CD4-positive, alpha-beta T cell treated with Interleukin-1 beta for 1 hour (primary cell): ENCODE data around the gene ADGRD1.
A peak's percentile ranks its signal among the peaks of the same experiment; 100 is the strongest.
"Not testable (repeated sequence)": the region's sequence is repeated elsewhere in the genome, so short reads cannot be mapped to it uniquely, and the experiment has no call there.

Experiments
- DNase-seq, 2 donors: peaks; one replicate each; pipeline ENCODE4 v3.0.0-alpha.2; 2020 to 2022

ADGRD1 gene

GRCh38 chr12:131058700-131059099 lies 105.0 kb downstream of the ADGRD1 start:
- DNase-seq: no peak

DNA sequence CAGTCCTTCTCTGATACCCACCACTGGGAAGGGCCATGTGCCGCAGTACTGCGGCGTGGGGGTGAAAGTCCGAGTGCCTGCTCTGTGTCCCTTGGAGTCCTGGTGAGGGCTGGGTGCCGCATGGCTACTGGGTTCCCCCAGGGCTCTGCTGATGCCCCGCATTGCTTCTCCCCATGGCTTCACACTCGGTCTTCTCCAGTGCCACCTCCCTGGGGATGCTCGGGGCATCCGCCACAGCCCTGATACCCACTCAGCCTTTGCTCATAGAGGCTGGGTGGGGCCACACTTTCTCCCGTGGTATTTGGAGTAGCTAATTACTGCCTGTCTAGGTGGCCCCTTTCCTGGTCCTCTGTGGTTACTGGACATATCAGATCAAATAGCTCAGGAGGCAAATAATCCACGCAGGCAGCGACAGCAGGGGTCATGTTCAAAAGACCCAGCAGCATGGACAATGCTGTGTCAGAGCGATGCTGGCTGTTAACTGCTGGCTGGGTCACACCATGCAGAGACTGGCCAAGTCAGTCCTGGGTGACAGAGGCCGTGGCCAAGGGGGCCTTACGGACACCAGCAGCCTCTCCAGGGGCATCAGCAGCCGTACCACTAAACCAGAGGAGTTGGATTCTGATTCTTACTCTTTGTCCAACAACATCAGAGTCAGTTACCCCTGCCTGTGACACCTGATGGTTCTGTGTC lies 106.5 kb downstream of the ADGRD1 start:
- no peak for DNase-seq

GRCh38 chr12:131061041-131061806 lies 107.5 kb downstream of the ADGRD1 start:
- DNase-seq: peak in 1 of 2 donors; percentile 6

DNA sequence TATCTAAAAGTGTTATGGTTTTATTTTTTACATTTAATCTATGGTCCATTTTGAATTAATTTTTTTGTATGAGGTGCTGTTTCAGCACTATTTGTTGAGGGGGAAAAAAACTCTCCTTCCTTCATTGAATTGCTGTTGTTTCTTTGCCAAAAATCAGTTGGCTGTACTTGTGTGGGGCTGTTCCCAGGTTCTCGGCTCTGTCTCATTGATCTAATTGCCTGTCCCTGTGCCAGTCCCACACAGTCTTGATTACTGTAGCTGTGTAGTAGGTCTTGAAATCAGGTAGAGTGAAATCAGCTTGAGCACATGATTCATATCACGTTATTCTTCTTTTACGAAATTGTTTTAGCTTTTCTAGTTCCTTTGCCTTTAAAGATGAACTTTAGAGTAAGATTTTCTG lies 109.7 kb downstream of the ADGRD1 start:
- no peak for DNase-seq

- DNase-seq: no peak
These were observed 110.3 kb downstream of the ADGRD1 start for GRCh38 chr12:131063960-131064359.

DNA sequence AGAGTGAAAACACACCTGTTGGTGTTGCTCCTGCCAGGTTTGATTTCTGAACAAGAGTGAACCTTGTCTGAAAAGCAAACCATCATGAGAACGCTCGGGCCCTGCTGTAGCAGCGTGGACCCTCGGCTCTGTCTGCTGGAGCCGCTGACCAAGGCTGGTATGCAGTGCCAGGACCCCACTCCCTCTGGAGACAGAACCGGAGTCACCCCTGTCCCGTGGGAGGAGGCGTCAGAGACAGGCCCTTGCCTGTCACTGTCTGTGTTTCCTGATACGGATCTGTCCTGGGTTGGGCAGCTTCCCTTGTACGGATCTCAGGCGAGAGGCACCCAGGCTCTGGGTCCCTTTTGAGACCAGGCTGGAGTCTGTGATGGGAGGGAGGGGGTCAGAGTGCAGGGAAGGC lies 111.6 kb downstream of the ADGRD1 start:
- no peak for DNase-seq

GRCh38 chr12:131065801-131066200 lies 112.1 kb downstream of the ADGRD1 start:
- no peak for DNase-seq

- DNase-seq: no peak
These were observed 112.6 kb downstream of the ADGRD1 start for GRCh38 chr12:131066207-131066885.

- no peak for DNase-seq
These were observed 113.3 kb downstream of the ADGRD1 start for GRCh38 chr12:131066886-131067490.

DNA sequence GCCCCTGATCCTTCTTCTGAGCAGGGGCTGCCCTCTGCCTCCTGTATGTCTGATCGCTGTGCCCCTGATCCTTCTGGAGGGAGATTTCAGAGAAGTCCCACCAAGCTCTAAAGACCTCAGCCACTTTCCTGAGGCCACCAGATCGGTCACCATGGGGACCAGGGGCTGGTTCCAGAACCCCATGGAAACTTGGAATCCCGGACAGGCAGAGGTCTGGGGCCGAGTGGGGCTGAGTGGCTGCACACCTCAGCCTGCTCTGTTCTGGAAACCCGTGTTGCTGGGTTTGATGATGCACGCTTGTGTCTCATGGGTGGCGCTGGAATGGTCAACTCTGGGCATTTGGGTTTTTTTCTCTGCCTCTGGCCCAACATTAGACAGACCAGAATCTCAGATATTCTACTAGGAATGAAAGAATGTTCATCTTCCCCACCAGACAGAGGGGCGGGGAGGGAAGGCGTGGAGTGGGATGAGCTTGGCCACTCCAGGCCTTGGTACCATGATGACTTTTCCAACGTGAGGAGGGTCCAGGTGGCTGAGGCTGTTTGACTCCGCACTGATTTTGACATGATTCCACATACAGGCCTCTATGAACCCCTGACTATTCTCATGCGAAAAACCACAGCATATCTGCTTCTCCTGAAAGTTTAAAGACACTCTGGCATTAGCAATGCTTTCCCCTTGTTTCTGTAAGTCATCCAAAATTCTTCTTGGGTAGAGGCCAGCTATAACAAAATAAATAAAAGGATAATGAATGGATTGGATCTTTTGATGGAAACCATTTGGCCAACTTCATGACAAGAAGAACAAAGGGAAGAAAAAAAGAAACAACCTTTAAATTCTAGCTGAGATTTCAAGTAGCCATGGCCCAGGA lies 114.5 kb downstream of the ADGRD1 start:
- DNase-seq: no peak

GRCh38 chr12:131068926-131069720 lies 115.4 kb downstream of the ADGRD1 start:
- not testable (repeated sequence) for DNase-seq

- DNase-seq: not testable (repeated sequence)
These were observed 116.4 kb downstream of the ADGRD1 start for GRCh38 chr12:131070136-131070535.

- DNase-seq: not testable (repeated sequence)
These were observed 117.0 kb downstream of the ADGRD1 start for GRCh38 chr12:131070668-131071067.

DNA sequence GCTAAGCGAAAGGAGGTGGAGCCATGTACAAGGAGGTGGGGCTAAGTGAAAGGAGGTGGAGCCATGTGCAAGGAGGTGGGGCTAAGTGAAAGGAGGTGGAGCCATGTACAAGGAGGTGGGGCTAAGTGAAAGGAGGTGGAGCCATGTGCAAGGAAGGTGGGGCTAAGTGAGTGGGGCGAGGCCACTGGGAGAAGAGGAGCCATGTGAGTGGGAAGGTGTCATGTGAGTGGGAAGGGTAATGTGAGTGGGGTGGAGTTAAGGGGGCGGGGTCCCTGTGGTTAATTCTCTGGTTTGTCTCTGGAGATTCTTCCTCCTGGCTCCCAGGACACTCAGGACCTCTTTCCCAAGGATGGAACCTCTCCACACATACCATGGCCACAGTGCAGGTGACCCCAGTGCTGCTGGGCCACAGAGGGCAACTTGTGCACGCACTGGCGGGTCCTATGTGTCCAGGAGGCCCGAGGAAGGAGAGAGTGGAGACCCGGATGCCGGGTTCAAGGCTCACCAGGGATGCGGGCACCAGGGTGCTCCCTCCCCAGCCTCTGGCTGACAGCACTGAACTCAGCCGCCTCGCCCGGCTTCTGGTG lies 117.6 kb downstream of the ADGRD1 start:
- not testable (repeated sequence) for DNase-seq

- DNase-seq: not testable (repeated sequence)
These were observed 118.2 kb downstream of the ADGRD1 start for GRCh38 chr12:131071950-131072349.

DNA sequence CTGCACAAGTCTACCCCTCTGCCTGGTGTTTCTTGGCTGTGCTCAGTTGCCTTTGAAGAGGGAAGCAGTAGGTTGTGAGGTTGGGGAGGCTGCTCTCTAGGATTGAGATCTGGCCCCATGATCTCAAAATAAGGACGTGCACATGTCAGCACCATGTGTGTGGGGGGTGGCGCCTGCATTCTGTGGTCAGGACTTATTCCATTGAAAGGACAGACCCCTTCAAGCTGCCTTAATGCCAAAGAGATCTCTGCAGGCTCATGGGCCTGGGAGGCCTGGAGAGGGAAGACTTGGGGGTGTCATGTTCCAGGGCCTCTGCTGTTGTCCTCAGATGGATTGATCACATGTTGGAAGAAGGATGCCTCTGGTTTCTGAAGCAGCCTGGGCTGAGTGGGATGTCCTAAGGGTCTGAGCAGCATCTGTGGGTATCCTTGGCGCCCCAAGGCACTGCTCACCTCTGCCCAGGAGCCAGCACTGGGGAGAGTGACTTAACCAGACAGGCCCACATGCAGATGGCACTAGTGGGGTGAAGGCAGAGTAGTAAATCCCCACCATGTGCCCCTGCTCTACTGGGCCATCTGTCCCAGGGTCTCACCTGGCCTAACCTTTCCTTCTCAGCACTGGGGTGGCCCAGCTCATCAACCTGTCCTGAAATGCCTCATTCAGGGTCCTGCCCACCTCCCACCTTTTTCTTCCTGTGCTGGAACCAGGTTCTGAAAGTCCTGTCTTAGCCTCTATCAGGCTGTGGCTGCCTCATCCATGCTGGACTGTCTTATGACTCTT lies 118.9 kb downstream of the ADGRD1 start:
- DNase-seq: no peak

DNA sequence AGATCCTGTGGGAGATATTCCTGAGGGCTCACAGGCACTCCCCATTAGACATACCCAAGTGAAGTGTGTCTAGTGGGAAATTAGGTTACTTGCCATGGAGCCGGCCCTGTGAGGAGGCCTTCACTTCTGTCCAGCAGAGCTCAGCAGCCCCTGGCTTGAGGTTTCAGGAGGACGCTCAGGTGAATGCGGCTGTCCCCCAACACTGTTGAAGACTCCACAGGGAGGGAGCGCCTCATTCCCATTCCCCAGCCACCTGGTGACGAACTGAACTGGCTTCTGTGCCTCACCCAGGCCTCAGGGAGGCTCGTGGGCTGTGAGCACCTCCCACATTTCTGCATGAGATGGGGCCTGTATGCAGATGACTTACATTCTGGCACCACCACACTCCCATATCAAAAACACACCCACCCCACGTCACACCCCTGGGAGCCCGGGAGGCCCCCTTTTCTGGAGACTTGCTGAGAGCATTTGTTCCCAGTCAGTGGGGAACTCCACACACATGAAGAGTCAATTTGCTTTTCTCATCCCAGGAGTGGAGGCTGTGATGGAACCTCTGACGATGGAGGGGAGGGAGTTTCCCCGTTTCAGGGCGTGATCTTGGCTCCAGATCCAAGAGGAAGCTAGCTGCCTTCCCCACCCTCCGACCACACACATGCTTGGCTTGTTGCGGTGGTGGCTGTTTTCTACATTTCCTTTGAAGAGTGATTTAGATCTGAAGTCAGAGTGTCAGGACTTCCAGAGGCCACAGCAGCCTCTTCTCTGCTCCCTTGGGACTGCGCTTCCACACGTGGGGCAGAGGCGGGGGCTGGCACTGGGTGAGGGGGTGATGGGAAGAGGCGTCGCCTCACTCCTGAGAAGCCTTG lies 120.7 kb downstream of the ADGRD1 start:
- no peak for DNase-seq

DNA sequence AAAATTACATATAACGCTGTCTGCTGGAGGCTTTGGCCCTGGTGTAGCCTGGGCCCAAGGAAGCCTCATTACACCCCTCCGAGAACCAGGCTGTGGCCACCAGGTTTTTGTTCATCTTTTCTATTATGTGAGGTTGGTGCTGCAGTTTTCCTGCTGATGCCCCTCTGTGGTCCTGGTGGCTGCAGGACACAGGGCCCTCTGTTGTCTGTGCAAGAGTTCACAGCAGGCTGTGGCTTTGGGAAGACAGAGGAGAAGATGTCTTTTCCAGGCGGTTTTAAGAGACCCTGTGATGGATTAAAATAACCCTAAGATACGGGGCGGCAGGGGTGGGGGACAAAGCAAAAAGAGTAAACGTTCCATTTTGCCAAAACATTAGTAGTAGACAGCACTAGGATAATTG lies 121.5 kb downstream of the ADGRD1 start:
- no peak for DNase-seq

DNA sequence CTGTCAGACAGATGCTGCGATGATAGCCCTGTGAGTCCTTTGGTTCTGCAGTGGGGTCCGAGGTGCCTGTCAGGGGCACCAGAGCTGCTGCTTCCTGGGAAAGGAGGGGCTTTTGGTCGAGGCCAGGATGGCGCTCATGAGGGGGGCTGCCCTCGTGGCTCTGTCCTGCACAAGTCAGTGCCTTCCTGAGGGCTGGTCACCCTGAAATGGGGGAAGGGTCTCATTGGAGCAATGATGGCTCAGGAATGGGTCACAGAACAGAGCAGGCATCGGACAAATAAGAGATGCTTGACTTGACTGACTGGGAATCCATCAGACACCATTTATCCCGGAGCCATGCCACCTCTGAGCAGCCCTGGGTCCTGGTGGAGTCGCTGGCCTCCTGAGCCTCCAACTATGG lies 121.9 kb downstream of the ADGRD1 start:
- no peak for DNase-seq
